HCT116 (cell line): ENCODE data around the gene GPR78.

ENCODE experiments used
- EZH2 ChIP-seq: fragments of 200-600 bp; sonication (generic); IDR thresholded peaks from 2 replicates; pipeline ENCODE4 v1.6.1; 2017; ENCODE audit warnings: antibody characterized with exemption, mixed run types
- FOSL1 ChIP-seq: IDR thresholded peaks from 2 replicates; pipeline ENCODE4 v1.6.1; 2012; ENCODE audit warnings: low read depth
- JUND ChIP-seq: IDR thresholded peaks from 2 replicates; pipeline ENCODE4 v1.6.1; 2012
- POLR2A ChIP-seq: IDR thresholded peaks from 2 replicates; pipeline ENCODE4 v1.7.0; 2011; ENCODE audit warnings: borderline replicate concordance; ENCODE audit not compliant: insufficient read depth, insufficient read length; ENCODE audit errors: extremely low read depth
- POLR2AphosphoS5 ChIP-seq: IDR thresholded peaks from 2 replicates; pipeline ENCODE4 v1.6.1; 2011; ENCODE audit warnings: mild to moderate bottlenecking, low read depth, low read length, moderate library complexity
- SP1 ChIP-seq: IDR thresholded peaks from 2 replicates; pipeline ENCODE4 v1.6.1; 2012; ENCODE audit warnings: low read depth
- TF ChIP-seq, protein P1 (sequence below), 3 experiments: fragments of 200-600 bp in 1 of 3; sonication (generic) in 1 of 3; IDR thresholded peaks in 2 of 3; conservative IDR thresholded peaks in 1 of 3; 2 replicates each; pipeline ENCODE4 v1.5.1; 2012 to 2017; ENCODE audit warnings: low read depth in 2 of 3, low read length in 2 of 3, antibody characterized with exemption in 1 of 3, borderline replicate concordance in 1 of 3, control low read depth in 1 of 3, mild to moderate bottlenecking in 1 of 3, mixed read lengths in 1 of 3, mixed run types in 1 of 3, moderate library complexity in 1 of 3; ENCODE audit not compliant: insufficient read depth in 1 of 3
- TF ChIP-seq, protein P2 (sequence below): IDR thresholded peaks from 2 replicates; pipeline ENCODE4 v1.6.1; 2012; ENCODE audit warnings: low read depth

DNA sequence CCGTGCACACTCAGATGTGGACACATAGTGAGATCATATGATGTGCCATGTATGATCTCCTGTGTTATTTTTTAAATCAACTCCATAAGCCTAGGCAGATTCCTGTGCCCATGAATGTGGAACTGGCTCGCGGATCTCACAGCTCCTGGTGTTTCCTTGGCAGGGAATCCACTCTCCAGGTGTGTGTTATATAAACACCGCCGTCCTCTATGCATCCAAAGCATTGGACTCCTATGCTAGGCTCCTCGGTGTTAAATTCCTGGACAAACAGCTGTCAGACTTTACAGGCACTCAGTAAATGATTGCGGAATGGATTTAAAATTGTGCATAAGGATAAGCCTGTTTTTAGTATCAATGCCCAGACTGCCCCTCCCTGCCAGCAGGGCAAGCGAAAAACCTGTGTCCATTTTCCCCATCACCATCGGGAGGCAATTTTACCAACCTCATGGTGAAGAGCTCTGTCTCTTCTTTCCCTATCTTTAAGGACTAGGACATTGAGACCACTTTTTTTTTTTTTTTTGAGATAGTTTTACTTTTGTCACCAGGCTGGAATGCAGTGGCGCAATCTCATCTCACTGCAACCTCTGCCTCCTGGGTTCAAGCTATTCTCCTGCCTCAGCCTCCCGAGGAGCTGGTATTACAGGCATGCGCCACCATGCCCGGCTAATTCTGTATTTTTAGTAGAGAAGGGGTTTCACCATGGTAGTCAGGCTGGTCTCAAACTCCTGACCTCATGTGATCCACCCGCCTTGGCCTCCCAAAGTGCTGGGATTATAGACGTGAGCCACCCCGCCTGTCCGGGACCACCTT is 23.6 kb upstream of the GPR78 start:
- TF ChIP-seq EZH2 (no peak), POLR2A (no peak), JUND (no peak), FOSL1 (no peak), SP1 (no peak), POLR2AphosphoS5 (no peak)
- TF ChIP-seq, protein P1, sequence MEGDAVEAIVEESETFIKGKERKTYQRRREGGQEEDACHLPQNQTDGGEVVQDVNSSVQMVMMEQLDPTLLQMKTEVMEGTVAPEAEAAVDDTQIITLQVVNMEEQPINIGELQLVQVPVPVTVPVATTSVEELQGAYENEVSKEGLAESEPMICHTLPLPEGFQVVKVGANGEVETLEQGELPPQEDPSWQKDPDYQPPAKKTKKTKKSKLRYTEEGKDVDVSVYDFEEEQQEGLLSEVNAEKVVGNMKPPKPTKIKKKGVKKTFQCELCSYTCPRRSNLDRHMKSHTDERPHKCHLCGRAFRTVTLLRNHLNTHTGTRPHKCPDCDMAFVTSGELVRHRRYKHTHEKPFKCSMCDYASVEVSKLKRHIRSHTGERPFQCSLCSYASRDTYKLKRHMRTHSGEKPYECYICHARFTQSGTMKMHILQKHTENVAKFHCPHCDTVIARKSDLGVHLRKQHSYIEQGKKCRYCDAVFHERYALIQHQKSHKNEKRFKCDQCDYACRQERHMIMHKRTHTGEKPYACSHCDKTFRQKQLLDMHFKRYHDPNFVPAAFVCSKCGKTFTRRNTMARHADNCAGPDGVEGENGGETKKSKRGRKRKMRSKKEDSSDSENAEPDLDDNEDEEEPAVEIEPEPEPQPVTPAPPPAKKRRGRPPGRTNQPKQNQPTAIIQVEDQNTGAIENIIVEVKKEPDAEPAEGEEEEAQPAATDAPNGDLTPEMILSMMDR (IDR thresholded peaks at IDR 0.05 in 2 of 3, conservative IDR thresholded peaks at IDR 0.05 in 1 of 3; ENCODE audit: borderline replicate concordance in 1 of 3, insufficient read depth in 1 of 3, low read depth in 2 of 3, low read length in 2 of 3): no peak
- TF ChIP-seq, protein P2, sequence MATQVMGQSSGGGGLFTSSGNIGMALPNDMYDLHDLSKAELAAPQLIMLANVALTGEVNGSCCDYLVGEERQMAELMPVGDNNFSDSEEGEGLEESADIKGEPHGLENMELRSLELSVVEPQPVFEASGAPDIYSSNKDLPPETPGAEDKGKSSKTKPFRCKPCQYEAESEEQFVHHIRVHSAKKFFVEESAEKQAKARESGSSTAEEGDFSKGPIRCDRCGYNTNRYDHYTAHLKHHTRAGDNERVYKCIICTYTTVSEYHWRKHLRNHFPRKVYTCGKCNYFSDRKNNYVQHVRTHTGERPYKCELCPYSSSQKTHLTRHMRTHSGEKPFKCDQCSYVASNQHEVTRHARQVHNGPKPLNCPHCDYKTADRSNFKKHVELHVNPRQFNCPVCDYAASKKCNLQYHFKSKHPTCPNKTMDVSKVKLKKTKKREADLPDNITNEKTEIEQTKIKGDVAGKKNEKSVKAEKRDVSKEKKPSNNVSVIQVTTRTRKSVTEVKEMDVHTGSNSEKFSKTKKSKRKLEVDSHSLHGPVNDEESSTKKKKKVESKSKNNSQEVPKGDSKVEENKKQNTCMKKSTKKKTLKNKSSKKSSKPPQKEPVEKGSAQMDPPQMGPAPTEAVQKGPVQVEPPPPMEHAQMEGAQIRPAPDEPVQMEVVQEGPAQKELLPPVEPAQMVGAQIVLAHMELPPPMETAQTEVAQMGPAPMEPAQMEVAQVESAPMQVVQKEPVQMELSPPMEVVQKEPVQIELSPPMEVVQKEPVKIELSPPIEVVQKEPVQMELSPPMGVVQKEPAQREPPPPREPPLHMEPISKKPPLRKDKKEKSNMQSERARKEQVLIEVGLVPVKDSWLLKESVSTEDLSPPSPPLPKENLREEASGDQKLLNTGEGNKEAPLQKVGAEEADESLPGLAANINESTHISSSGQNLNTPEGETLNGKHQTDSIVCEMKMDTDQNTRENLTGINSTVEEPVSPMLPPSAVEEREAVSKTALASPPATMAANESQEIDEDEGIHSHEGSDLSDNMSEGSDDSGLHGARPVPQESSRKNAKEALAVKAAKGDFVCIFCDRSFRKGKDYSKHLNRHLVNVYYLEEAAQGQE: no peak
